Stimulated activated CD8-positive, alpha-beta memory T cell treated with anti-CD3 and anti-CD28 coated beads, Interleukin-12 subunit alpha, Interleukin-12 subunit beta, amount 100 ng/mL, for 24 hours (primary cell): ENCODE data around the gene LMCD1.
"Not testable (repeated sequence)": the region's sequence is repeated elsewhere in the genome, so short reads cannot be mapped to it uniquely, and the experiment has no call there.

Experiments
- DNase-seq: peaks from one replicate; pipeline ENCODE4 v3.0.0-alpha.2; 2020; ENCODE audit errors: extremely low read depth

LMCD1 gene

GRCh38 chr3:8560366-8561007 is 58.9 kb downstream of the LMCD1 start:
- DNase-seq: no peak

- no peak for DNase-seq
Measured at GRCh38 chr3:8561370-8561769, 59.7 kb downstream of the LMCD1 start.

- no peak for DNase-seq
Measured at GRCh38 chr3:8562081-8562595, 60.5 kb downstream of the LMCD1 start.

- no peak for DNase-seq
Measured at GRCh38 chr3:8563146-8563545, 61.5 kb downstream of the LMCD1 start.

- no peak for DNase-seq
Measured at GRCh38 chr3:8563597-8563996, 62.0 kb downstream of the LMCD1 start.

GRCh38 chr3:8565376-8565775 is 63.8 kb downstream of the LMCD1 start:
- DNase-seq: no peak

- DNase-seq: no peak
Measured at GRCh38 chr3:8567784-8568575, 66.4 kb downstream of the LMCD1 start.

GRCh38 chr3:8571256-8571655 is 69.6 kb downstream of the LMCD1 start:
- DNase-seq: no peak

GRCh38 chr3:8573342-8573926 is 71.8 kb downstream of the LMCD1 start:
- DNase-seq: no peak

GRCh38 chr3:8574040-8574669 is 72.5 kb downstream of the LMCD1 start:
- DNase-seq: no peak

- DNase-seq: no peak
Measured at GRCh38 chr3:8574670-8575322, 73.2 kb downstream of the LMCD1 start.

- DNase-seq: no peak
Measured at GRCh38 chr3:8575364-8576104, 73.9 kb downstream of the LMCD1 start.

- no peak for DNase-seq
Measured at GRCh38 chr3:8576436-8576835, 74.8 kb downstream of the LMCD1 start.

- no peak for DNase-seq
Measured at GRCh38 chr3:8576841-8577571, 75.4 kb downstream of the LMCD1 start.

- no peak for DNase-seq
Measured at GRCh38 chr3:8578282-8578681, 76.7 kb downstream of the LMCD1 start.

- no peak for DNase-seq
Measured at GRCh38 chr3:8579096-8579495, 77.5 kb downstream of the LMCD1 start.

- no peak for DNase-seq
Measured at GRCh38 chr3:8579943-8580342, 78.3 kb downstream of the LMCD1 start.

- DNase-seq: not testable (repeated sequence)
Measured at GRCh38 chr3:8580434-8580833, 78.8 kb downstream of the LMCD1 start.

- no peak for DNase-seq
Measured at GRCh38 chr3:8581373-8581772, 79.8 kb downstream of the LMCD1 start.

- DNase-seq: no peak
Measured at GRCh38 chr3:8581806-8582445, 80.3 kb downstream of the LMCD1 start.
